ENCODE measurements around the gene PSMC3.

The PSMC3 gene

GRCh38 chr11:47426062-47426956 is at the start of gene PSMC3:
Gene PSMC3, minus strand, starts transcription at chr11:47426439. Its CDS starts 160 bp downstream, at chr11:47426279.
- peak within 1 kb of the TSS; percentile 91 for H3K27ac ChIP-seq
- TF ChIP-seq ZFX (IDR thresholded peaks at IDR 0.05) (0 out of 2 replicates have a peak, but pooled peaks have one; percentile 8), CTCF (conservative IDR thresholded peaks at IDR 0.05) (no peak)

DNA sequence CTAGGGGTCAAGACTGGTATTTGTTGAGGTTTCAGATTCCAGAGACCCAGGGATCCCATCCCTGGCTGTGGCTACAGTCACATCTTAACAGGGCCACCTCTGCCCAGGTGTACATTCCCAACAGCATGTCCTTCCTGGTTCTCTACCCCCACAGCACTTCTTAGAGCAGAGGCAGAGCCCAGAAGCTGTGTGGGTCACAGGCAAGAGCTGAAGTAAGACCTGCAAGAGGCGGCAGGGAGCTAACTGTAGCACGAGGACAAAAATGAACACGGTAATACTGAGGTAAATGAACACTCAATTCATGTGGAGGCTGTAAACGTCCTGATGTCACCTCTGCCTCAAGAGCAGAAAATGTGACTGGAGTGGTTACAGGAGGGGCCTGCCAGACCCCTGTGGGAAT is 44.4 kb upstream of the PSMC3 start:
- TF ChIP-seq ZFX (IDR thresholded peaks at IDR 0.05) (no peak), CTCF (conservative IDR thresholded peaks at IDR 0.05) (no peak)
- H3K27ac ChIP-seq, result no peak overlapping the region

DNA sequence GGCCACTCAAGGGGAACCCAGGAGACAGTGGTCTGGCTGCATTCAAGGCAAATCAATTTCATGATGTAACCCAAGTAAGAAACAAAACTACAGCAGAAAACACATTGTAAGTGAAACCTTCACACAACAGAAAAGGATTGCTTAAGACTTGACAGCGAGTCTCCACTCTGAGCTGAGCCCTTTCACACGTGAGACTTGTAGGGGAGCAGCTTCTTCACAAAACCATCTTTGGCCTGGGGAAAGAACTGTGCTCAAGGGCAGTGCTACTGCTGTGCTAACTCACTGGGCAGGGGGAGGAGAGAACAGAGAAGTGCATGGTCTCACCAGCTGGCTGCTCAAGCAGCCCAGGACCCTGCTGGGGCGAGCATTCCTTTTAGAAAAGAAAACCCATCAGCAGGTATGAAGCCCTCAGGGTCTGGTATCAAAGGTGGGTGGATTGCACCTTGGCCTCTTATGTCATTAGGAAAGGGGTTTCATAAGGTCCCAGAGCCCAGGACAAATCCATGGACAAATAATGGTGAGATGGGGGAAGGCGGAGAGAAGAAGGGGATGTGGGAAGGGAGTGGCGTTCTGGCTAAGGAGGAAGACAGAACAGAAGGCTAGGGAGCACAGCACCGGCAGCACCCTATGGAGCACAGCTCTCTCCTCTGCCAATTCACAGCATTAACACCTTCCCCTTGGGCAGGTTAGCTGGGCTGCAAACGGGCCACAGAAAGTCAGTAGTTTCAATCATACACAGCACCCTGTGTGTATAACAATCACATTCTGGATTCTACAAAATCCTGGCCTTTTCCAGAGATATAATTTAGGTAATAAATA is 43.3 kb upstream of the PSMC3 start:
- no peak overlapping the region for H3K27ac ChIP-seq
- TF ChIP-seq ZFX (IDR thresholded peaks at IDR 0.05) (no peak), CTCF (conservative IDR thresholded peaks at IDR 0.05) (no peak)

GRCh38 chr11:47468598-47469214 is 42.5 kb upstream of the PSMC3 start:
- H3K27ac ChIP-seq, result no peak overlapping the region
- TF ChIP-seq CTCF (conservative IDR thresholded peaks at IDR 0.05) (no peak), ZFX (IDR thresholded peaks at IDR 0.05) (no peak)

- H3K27ac ChIP-seq, result no peak overlapping the region
- TF ChIP-seq CTCF (conservative IDR thresholded peaks at IDR 0.05), result no peak
- TF ChIP-seq ZFX (IDR thresholded peaks at IDR 0.05), result no peak
Observed at GRCh38 chr11:47467357-47467756, 41.1 kb upstream of the PSMC3 start.

DNA sequence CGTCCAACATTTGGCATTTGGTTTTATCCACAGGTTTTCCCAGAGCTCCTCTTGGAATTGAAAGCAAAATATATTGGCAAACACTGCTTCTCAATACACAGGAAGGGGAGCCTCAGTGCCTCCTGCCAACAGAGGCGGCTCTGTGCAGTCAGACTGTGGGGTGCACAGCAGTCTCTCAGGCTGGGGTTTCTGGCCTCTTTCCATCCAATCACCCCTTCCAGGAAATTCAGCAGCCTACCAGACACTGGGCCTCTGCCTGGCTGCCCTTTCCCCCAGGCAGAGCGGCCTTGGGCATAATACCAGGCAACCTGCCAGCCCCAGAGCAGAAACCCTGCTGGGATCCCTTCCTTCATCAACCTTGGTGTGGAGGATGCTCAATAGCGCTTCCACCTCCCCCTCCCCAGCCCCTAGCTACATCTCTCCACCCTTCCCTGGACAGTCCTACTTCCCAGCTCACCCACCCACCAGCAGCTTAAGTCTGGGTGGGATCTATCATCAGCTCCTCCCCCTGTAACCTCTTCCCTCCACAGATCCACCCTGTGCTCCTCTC is 40.5 kb upstream of the PSMC3 start:
- TF ChIP-seq CTCF (conservative IDR thresholded peaks at IDR 0.05) (no peak), ZFX (IDR thresholded peaks at IDR 0.05) (no peak)
- no peak overlapping the region for H3K27ac ChIP-seq

Measured in C4-2B (cell line).